ENCODE measurements around the gene AFAP1.
A peak's percentile ranks its signal among the peaks of the same experiment; 100 is the strongest.

Gene AFAP1

GRCh38 chr4:7845493-7846128, 94.0 kb downstream of the AFAP1 start:
- no peak for DNase-seq (ENCODE audit: low read depth)
- no peak overlapping the region for H3K4me3 ChIP-seq (ENCODE audit: low read depth, low read length)
- TF ChIP-seq CTCF (IDR thresholded peaks at IDR 0.05; ENCODE audit: insufficient read depth, low read depth, low read length, missing control alignments) = no peak

- no peak for TF ChIP-seq CTCF (IDR thresholded peaks at IDR 0.05; ENCODE audit: insufficient read depth, low read depth, low read length, missing control alignments)
Measured at GRCh38 chr4:7844594-7844991, 95.1 kb downstream of the AFAP1 start.

GRCh38 chr4:7843831-7844593, 95.6 kb downstream of the AFAP1 start:
- no peak overlapping the region for H3K4me3 ChIP-seq (ENCODE audit: low read depth, low read length)
- peak; percentile 67 for DNase-seq (ENCODE audit: low read depth)
- TF ChIP-seq CTCF (IDR thresholded peaks at IDR 0.05; ENCODE audit: insufficient read depth, low read depth, low read length, missing control alignments) = peak; percentile 73

More at GRCh38 chr4:7844594-7844991, 95.1 kb downstream of the AFAP1 start:
- H3K4me3 ChIP-seq (ENCODE audit: low read depth, low read length) = no peak overlapping the region
- no peak for DNase-seq (ENCODE audit: low read depth)

GRCh38 chr4:7842384-7843279, 97.0 kb downstream of the AFAP1 start:
- no peak for TF ChIP-seq CTCF (IDR thresholded peaks at IDR 0.05; ENCODE audit: insufficient read depth, low read depth, low read length, missing control alignments)
- no peak overlapping the region for H3K4me3 ChIP-seq (ENCODE audit: low read depth, low read length)
- DNase-seq (ENCODE audit: low read depth) = no peak

GRCh38 chr4:7841894-7842293, 97.8 kb downstream of the AFAP1 start:
- no peak overlapping the region for H3K4me3 ChIP-seq (ENCODE audit: low read depth, low read length)
- no peak for TF ChIP-seq CTCF (IDR thresholded peaks at IDR 0.05; ENCODE audit: insufficient read depth, low read depth, low read length, missing control alignments)
- no peak for DNase-seq (ENCODE audit: low read depth)

- no peak for TF ChIP-seq CTCF (IDR thresholded peaks at IDR 0.05; ENCODE audit: insufficient read depth, low read depth, low read length, missing control alignments)
- no peak overlapping the region for H3K4me3 ChIP-seq (ENCODE audit: low read depth, low read length)
- DNase-seq (ENCODE audit: low read depth) = no peak
Measured at GRCh38 chr4:7841071-7841470, 98.6 kb downstream of the AFAP1 start.
